Astrocyte of the cerebellum (primary cell): ENCODE measurements around the gene MAPKAPK5.

Experiments
- DNase-seq: peaks from one replicate; pipeline ENCODE4 v3.0.0-alpha.2; 2011; ENCODE audit warnings: low read depth
- H3K4me3 ChIP-seq: 2 replicates; pipeline ENCODE4 v1.5.1; 2011; ENCODE audit warnings: mild to moderate bottlenecking, low read depth, low read length, moderate library complexity
- in situ Hi-C: cut with HindIII; loops from 2 replicates; pipeline ENCODE4 v1.10.0; 2017; ENCODE audit warnings: low sequenced_read_pairs
- TF ChIP-seq, protein P1 (sequence below): IDR thresholded peaks from 2 replicates; pipeline ENCODE4 v1.5.1; 2012; ENCODE audit warnings: low read length, low read depth, moderate library complexity, mild to moderate bottlenecking; ENCODE audit errors: missing control alignments

MAPKAPK5 gene

DNA sequence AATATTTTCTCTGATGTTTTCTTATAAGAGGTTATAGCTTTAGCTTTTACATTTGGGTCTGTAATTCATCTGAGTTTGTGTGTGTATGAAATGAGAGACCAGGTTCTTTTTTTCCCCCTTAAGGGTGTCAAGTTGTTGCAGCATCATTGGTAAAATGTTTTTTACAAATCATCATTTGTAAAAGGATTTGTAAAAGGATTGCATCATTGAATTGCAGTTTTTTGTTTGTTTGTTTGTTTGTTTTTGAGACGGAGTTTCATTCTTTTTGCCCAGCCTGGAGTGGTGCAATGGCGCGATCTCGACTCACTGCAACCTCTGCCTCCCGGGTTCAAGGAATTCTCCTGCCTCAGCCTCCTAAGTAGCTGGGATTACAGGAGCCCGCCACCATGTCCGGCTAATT lies 31.1 kb downstream of the MAPKAPK5 start:
- H3K4me3 ChIP-seq = no peak overlapping the region
- TF ChIP-seq, protein P1, sequence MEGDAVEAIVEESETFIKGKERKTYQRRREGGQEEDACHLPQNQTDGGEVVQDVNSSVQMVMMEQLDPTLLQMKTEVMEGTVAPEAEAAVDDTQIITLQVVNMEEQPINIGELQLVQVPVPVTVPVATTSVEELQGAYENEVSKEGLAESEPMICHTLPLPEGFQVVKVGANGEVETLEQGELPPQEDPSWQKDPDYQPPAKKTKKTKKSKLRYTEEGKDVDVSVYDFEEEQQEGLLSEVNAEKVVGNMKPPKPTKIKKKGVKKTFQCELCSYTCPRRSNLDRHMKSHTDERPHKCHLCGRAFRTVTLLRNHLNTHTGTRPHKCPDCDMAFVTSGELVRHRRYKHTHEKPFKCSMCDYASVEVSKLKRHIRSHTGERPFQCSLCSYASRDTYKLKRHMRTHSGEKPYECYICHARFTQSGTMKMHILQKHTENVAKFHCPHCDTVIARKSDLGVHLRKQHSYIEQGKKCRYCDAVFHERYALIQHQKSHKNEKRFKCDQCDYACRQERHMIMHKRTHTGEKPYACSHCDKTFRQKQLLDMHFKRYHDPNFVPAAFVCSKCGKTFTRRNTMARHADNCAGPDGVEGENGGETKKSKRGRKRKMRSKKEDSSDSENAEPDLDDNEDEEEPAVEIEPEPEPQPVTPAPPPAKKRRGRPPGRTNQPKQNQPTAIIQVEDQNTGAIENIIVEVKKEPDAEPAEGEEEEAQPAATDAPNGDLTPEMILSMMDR = no peak
- no peak for DNase-seq
- in situ Hi-C loops = no loop called here

DNA sequence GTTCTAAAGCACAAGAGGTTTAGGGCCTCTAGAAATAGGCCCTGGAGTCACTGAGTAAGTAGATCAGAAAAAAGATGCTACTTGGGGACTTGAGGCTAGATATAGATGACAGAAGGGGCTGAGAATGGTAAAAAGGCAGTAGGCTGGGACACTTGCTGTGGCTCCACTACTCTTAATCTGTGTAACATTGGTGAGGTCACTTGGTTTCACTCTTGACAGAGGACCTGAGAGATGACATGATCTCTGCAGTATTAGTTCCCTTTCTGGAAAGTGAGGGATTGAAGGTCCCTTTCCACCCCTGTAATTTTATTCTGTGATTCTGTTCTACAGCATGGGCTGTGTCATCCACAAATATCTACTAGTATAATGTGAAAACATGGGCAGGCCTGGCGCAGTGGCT lies 39.7 kb downstream of the MAPKAPK5 start:
- no peak for DNase-seq
- no peak overlapping the region for H3K4me3 ChIP-seq
- TF ChIP-seq, protein P1 = no peak
- in situ Hi-C loops = no loop called here

- DNase-seq = no peak
- TF ChIP-seq, protein P1 = no peak
- in situ Hi-C loops = no loop called here
- H3K4me3 ChIP-seq = no peak overlapping the region
These were observed 44.9 kb downstream of the MAPKAPK5 start for GRCh38 chr12:111886662-111887545.

DNA sequence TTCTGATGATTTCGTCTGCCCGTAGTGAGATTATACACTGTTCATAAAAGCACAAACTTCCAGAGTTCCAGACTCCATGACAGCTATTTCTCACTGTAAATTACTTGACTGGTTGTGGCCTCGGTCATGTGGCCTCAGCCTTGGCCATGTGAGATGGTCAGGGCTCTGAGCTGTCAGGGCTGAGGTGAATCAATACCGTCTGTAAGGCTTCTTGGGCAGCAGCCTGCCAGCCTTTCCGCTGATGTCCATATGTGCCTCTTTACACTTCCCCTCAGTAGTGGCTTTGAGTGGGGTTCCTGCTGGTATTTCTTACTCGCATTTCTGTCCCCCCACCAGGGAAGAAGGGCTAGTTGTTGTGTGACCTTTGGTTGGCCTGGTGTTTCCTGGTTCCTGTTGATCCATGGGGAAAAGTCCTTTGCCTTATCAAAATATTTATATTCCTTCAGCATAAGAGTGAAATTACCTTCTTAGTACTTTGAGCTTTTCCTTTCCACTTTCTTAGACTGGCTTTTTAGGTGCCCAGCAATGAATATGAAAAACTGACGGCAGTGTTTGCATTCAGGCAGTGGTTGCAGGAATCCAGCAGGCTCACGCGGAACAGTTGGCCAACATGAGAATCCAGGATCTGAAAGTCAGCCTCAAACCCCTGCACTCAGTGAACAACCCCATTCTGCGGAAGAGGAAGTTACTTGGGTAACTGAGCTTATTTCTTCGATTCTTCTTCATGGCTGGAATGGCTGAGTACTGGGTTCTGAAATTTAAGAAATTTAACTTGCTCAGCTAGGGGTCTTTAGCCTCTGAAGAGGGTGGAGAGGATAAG lies 46.1 kb downstream of the MAPKAPK5 start:
- no peak for DNase-seq
- no peak overlapping the region for H3K4me3 ChIP-seq
- in situ Hi-C loops = no loop called here
- TF ChIP-seq, protein P1 = no peak

DNA sequence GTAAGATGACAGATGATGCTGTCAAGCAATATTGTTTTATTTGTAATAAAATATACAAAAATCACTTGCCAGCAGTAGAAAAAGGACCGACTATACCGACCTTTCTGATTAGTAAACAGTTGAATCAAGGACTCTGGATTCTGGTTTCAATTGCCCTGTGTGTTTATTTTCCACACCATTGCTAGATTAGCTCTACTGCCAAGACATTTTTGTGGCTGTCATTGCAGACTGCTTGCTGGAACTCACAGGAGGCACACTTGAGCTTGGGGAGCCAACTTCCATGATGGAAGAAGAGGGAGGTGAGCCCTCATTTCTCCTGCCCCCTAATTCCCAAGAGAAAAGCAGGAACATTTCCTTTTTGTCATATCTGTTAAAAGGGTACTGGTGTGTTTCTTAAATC lies 51.3 kb downstream of the MAPKAPK5 start:
- no peak for DNase-seq
- in situ Hi-C loops = no loop called here
- no peak overlapping the region for H3K4me3 ChIP-seq
- TF ChIP-seq, protein P1 = no peak

DNA sequence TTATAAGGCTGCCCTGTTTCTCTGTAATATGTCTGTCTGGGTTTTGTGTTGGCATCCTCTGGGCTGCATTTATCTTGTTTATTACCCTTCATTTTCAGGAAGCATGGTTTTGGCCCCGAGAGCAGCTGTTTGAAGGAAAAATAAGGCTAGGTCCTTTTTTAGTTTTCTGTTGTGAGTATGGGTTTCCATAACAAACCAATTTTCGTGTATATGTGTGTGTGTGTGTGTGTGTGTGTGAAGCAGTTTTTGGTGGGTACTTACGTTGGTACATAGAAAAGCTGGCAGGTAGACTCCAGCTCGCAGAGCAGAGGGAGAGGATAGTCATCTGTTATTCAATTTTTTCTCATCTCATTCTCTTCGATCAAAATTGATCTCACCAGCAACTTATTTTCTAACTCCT lies 52.5 kb downstream of the MAPKAPK5 start:
- TF ChIP-seq, protein P1 = no peak
- DNase-seq = no peak
- no peak overlapping the region for H3K4me3 ChIP-seq
- in situ Hi-C loops = no loop called here
